ENCODE results near the gene SMIM20.
"Not testable (repeated sequence)": the region's sequence is repeated elsewhere in the genome, so short reads cannot be mapped to it uniquely, and the experiment has no call there.

Gene SMIM20

DNA sequence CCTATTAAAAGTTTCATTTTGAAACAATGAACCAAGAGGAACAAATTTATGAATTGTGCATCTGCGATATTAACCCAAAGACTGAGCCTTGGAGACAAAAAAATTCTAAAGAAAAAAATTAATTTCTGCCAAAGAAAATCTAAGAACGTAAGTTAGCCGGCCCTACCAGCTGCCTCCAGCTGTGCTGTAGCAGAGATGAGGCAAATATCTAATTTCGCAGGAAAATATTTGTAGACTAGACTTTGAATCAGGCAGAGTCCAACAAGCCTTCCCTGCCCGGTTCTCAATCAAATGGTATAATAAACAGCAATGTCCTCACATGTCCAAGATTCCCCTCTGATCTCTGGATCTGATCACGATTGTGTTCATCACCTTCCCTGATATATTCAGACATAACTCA is 21.2 kb upstream of the SMIM20 start:
- no peak for DNase-seq

DNA sequence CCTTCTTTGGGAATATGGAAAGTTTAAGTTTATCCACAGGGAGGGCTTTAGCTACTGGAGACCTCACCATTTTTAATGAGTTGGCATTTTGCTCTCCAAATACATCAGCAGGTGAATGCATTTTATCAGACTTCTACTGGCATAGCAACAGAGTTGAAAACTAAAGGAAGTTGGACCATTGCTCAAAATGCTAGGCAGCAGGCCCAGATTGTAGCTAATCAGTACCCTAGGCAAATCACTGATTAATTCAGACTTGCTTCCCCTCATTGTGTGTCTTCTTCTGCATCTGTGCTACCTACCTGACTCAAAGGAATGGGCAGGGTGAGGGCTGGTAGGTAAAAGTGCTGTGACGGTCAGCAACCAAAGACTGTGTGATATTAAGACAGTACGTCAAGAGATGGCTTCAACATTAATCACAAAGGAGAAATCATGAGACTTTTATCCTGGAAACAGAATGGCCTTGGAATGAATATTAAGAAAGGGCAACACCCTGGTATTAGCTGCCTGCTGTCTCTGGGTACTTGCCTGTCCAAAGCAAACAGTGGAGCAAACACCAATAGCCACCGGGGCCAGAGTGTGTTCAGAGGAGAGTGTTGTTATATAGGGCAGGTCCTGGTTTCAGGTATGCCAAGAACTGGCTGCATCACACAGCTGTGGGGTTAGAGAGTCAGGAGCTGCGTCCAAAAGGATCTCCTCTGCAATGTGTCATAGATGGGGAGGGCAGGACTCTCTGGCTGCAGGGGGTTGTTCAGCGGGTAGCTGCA is 17.1 kb upstream of the SMIM20 start:
- no peak for DNase-seq

DNA sequence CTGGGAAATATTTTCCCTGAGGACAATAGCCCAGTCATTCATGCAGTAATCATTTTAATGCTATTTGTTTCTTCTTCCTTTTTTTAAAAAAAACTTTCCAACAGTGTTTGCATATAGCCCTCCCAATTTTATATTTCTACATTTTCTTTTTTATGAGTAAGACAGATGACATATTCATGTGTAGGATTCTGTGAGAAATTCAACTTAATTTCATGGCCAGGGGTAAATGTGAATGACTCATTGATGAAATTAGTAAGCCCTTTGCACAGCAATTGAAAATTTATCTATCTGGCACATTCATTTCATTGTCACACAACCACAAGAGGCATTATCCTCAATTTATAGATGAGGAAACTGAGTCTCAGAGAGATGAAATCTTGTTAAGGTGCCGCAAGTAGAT is 13.7 kb upstream of the SMIM20 start:
- DNase-seq: no peak

DNA sequence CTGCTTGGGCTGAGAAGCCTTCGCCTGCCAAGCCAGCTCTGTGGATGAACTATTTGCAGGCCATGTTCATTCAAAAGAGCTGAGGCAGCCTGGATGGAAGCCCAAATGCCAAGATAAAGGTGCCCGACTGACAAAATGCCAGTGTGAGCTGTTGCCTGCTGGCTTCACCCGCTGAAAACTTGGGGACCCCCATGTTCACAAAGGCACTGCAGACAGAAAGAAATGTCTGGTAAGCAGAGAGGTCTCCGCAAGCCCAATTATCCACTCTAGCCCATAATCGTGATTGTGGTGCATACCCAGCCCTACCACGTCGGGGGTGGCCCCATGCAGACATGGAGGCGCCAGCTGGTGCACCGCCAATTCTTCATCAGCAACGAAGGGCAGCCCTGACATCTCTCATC is 13.0 kb upstream of the SMIM20 start:
- DNase-seq: no peak

DNA sequence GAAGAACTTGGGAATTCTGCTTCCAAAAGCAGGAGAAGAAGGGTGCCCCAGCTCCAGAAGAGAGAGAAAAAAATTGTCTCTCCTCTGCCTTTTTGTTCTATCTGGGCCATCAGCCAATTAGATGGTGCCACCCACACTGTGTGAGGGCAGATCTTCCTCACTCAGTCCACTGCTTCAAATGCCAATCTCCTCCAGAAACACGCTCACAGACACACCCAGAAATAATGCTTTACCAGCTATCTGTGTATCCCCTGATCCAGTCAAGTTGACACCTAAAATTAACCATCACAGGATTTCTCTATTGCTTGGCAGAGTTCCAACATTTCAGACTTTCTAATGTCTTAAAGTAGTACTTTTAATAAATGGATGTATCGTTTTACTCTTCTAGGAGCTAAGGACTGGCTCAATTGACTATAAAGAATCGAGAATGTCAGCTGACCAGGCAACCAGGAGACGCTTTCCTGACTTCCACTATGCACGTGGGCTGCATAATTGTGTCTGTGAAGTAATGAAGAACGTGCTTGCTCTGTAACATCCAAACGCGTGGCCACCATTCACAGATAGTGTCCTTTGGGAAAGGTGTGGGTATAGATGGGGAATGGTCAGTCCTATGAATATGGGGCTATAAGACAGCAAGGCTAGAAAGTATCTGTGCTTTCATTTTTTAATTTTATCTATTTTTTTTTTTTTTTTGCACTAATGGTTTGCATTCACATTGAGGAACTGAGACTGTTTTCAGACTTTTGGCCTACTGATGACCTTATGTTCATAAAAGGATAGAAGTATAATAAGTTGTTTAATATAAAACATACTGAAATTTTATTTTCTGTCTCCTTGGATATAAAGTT is 9.9 kb upstream of the SMIM20 start:
- DNase-seq: no peak

DNA sequence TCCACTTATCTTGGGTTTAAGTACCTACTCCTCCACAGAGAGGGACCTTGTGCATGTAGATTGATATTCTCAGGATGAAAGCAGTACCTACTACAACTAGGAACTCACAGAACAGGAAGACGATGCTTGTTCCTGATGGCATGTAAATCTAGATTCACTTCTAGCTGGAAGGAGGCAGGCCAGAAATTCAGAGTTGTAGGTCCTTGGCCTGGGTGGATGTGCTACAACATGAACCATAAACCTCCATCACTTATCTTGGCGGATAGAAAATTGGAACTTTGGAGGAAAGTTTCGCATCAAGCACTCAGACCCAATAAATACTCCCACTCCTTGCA is 9.3 kb upstream of the SMIM20 start:
- DNase-seq: no peak

DNA sequence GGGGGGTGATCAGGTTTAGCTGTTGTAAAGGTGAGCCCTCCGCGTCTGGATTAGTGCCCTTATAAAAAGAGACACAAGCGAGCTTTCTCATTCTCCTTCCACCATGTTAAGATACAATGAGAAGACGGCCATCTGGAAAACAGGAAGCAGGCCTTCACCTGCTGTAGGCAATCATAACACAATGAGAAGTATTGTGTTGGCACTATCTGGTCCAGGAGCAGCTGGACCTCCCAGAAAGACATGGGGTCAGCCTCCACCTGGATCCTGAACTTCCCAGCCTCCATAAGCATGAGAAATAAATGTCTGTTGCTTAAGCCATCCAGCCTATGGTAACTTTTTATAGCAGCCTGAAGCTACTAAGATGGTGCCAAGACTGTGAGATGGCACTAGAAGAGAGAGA is 8.6 kb upstream of the SMIM20 start:
- no peak for DNase-seq

DNA sequence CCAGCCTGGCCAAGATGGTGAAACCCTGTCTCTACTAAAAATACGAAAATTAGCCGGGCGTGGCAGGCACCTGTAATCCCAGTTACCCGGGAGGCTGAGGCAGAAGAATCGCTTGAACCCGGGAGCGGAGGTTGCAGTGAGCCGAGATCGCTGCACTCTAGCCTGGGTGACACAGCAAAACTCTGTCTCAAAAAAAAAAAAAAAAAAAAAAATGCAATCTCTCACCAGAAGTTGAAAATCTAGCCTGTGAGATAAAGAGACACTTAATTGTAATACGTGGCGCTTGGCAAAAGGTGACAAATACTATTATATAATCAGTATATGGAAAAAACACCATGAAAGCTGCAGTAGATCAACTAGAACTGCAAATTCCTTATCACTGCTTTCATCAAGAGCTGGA is 7.9 kb upstream of the SMIM20 start:
- DNase-seq: not testable (repeated sequence)

DNA sequence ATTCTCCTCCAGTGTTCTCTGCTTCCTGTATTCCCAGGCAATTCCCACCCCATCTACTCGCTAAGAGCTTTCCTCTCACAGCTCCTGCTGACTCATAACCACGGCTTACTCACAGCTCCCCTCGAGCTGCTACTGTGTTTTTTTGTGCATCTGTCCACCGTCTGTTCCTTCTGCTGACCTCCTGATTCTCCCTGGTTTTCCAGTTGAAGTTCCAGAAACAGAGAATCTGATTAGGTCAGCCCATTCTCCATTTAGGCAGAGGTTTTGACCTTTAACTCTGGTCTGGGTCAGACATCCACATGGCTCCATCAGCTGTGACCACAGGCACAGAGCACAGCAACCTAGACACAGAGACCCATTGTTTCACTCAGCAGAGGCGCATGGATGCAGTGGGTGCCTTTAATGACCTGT is 5.5 kb upstream of the SMIM20 start:
- DNase-seq: peak; percentile 90

DNA sequence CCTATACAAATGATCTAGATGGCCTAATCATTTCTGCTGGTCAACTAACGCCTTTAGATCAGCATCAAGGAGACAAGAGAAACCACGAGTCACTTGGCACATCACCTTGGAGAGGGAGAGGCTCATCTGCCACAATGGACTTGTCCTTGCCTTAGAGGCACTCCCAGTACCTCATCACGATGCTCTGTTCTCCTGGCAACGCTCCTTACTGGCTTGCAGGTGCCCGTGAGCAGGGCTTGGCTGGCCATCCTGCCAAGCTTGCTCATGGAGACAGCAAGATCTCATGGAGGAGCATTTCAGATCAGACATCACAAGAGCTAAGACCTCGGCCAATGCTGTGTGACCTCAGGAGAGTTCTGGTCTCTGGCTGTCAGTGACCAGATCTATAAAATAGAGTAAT is 2.7 kb upstream of the SMIM20 start:
- DNase-seq: no peak

DNA sequence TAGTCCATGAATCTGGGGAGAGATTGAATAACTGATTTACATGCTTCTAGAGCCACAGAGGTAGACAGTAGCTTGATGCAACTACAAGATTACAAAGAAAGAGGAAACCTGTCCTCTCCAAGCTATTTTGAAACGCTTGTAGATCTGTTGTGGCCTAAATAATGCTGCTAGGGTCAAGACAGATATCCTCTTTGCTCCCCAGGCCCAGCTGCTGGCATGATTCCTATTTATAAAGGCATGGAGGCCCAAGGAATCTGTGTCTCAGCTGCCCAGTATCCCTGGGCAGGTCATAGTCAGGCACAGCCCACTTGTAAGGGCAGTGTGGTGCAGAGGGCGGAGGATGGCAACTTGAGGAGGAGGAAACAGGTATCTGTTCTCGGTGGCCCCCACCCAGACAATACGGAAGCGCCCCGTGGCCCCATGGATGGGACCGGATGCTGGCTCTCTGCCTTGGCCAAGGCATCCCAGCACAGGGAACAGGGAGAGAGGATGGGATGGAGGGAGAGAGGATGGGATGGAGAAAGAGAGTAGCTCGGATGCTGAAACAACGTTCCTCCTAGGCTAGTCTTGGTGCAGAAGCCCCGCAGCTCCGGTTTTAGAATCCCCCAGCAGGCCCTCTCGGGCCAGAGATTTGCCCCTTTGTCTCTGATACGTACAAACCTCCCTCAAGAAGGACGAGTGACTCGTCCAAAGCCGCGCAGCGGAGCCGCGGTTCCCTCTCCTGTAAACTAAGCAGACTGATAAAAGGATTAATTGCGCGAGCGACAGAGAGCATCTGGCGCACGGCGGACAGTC is 767 bp upstream of the SMIM20 start:
- DNase-seq: no peak

DNA sequence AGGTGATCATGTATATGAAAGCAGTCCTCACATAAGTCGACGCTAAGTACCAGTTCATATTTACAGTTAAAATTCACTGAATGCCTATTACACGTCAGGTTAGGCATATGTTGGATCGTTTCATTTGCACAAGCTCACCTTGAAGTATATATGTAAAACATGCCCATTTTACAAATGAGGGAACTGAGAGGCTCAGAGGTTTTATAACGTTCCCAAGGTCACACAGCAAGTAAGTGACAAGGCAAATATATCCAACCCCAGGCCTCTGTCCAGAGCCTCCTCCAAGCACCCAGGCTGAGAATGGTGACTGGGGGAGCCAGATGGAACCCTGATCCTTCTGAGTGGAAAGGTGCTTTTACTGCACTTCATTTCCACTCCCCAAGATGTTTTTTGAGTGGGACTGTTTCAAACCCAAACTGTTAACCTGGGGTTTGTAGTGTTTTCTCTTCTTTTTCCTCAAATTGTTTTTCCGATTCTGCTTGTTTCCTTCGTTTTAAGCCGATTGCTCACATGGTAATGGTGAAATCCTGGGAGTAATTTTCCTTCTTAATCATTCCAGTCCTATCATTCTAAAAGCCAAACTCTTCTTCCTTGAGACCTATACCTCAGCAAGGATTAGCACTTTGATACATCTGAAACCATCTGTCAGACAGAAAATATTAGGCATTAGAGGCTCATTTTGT is 791 bp downstream of the SMIM20 start:
- no peak for DNase-seq

DNA sequence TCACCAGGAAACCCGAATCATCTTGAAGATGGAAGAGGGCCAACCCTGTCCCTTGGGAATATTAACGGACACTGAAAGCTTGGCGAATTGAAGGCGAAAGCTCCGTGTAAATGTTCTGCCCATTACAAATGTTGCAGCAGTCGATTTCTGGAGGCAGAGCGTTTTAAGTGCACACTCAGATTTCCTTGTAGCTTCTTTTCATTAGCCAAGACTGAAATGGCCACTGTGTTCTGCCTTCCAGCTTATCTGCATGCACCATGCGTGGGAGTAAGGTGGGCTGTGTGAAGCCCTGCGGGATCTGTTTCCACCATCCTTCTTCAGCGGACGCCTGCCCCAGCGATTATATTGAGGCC is 1.3 kb downstream of the SMIM20 start:
- DNase-seq: no peak

DNA sequence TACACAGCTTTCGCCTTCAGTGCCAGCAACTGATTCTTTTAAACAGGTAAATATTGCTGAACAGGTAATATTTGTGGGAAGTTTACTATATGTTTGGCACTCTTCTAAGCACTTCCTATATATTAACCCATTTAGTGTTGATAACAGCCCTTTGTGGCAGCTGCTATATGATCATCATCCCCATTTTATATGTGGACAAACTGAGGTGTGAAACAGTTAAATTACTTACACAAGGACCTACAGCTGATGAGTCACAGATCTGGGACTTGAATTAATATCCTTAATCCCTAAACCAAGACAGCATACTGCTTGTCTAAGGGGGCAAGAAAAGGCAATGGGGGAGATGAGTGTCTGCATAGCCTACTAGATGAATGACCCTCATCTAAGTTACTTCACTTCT is 2.9 kb downstream of the SMIM20 start:
- no peak for DNase-seq

DNA sequence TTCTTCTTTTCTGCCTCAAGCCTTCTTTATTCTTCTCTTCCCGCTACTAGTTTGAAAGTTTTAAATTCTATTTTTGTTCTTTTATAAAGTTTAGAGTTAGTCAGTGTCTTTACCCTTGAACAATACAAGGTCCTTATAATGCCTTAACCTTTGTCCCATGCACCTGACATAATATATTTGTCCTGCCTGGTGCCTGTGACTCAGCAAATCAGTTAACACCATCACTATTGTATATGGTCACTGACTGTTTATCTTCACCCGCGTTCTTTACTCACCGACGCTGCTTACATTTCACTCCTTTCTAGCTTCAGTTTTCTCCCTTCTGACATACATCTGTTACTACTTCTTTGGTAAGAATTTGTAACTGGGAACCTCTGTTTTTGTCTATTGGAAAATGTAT is 5.7 kb downstream of the SMIM20 start:
- DNase-seq: no peak

DNA sequence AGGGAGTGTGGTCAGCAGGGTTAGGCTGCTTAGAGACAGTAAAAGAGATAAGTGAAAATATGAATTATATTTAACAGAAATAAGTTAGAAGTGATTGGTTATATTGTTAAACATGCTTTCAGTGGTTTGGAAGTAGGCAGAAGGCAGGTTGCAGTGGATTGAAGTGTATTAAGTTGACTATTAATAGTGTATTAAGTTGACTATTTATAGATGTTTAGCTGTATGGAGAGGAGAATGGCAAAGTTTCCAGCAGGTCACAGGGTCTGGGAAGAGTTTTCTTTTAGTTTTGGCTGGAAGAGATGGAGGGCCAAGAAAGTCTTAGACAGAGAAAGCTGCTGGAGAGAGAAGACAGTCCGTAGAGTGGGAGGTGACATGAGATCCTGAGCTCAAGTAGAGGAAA is 7.9 kb downstream of the SMIM20 start:
- no peak for DNase-seq

DNA sequence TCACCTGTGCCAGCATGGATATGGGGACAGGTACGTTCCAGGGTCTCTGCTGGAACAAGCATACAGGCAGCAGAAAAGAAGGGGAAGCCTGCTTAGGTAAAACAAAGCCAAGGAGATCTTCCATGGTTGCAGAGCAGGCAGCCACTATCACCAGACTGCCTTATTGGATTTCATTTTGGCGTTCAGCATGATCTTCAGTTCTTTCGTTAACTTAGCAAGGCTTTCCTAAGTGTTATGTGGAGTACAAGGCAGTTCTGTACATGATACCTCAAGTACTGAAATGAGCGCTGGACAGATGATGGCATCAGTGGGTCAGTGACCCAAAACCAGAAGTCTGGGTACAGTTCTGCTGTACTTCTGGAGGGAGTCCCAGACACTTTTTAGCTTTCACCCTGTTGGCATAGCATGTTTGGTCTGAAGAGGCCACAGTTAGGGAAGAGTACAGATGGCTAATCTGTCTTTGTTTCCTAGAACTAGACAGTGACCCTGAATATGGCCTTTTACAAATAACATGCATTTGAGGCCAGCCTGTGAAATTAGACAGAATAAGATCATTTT is 8.9 kb downstream of the SMIM20 start:
- no peak for DNase-seq

DNA sequence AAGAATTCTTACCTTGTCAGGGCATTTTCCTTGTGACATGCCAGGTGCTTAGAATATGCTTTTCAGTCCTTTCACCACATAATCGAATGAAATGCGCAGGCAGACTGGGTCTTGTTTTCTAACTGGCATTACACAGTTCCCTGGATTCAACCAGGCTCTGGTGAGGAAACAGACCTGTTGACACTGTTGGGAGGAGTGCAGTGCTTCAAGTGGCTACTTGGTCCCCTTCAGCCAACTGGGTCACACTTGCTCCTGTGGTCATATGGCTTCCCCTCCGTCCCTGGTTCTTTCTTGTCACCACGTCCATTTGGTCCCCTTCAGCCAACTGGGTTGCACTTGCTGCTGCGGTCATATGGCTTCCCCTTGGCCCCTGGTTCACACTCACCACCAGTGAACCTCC is 9.7 kb downstream of the SMIM20 start:
- DNase-seq: no peak

DNA sequence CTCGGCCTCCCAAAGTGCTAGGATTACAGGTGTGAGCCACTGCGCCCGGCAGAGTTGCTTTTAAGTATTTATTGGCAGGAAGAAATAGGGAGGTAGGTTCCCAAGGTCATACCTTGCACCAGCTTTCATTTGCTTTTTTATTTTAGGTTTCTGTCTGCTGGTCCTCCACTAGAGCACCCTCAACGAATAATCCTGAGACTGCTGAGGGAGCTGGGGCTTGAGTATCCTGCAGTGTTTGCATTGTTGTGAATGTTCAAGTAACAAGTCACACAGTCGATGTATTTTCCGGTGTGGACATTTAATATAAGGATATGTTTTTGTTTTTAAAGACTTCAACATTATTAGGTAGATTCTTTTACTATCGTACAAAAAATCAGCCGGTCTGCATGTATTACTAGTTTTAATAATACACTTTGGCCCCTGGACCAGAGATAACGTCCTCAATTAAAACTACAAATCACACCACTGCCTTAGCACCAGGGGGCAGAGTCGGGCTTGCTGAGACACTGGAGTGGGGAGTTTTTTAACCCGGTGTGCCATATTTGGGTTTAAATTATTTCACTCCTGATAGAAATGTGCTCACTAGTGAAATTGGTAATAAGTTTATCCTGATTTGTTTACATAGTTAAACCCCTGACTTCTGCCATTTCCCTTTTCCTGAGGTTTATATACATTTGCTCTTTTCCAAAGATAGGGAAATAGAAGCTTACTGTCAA is 11.6 kb downstream of the SMIM20 start:
- DNase-seq: peak; percentile 26

DNA sequence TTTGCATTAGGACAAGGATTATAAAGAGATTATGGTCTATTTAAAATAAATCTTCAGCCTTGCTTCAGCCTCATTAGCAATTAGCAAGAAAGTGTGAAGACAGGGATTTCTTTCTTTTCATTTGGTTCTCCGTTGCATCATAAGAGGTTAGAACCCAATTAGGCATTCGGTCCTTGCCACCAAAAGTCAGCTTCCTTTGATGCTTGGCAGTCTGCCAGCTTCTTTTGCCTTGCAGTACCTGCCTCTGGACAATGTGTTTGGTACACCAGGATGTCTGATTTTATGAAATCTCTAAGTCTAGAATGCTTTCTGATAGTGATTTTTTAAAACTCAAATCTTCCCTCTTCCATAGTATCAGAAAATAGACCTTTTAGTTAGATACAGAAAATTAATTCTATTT is 12.4 kb downstream of the SMIM20 start:
- no peak for DNase-seq

DNA sequence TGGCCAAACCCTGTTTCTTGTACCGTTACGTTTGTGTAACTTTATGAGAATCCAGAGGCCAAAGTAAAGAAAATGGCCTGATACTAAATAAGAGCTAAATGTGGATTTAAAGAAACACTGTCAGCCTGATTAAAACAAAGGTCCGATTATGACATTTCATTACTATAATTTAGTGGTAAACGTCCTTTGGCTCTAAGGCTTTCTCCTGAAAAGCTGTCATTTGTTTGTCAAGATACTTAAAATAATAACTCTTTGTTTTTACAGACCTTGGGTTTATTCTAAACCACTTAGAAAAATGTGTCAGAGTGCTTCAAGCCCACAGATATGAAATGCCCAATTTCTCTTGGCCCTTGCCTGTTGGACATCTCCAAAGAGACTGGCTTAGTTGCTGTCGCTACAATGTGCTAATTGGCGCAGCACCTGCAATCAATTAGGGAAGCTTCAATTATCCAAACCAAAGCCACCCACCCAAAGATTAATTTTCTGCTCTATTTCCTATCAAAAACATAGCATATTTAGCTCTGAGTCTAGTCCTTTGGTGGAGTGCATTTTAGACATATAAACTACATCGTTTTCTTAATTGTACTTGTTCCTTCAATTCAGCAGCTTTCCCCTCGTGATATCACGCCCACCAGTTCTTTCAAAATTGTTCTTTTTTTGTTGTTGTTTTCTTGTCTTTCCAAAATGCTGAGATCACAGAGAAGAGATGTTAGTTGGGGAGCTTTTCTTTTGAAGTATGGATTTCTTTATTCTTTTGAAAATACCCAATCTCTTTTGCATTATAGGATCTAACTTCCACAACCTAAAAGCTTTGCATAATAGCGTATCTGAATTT is 13.6 kb downstream of the SMIM20 start:
- DNase-seq: no peak
